Body of pancreas (tissue), 4 donors: ENCODE data around the gene C16orf92. TPM values are rescaled to one million over a fixed set of nuclear protein-coding genes. Genes with fewer than 3 reads are reported as not detected.
A peak's percentile ranks its signal among the peaks of the same experiment; 100 is the strongest.

ENCODE experiments used
- ATAC-seq: fragments of 150-250 bp; one replicate; pipeline ENCODE4 v1.9.1; 2016
- DNase-seq, 4 donors: peaks; one replicate each; pipeline ENCODE4 v3.0.0-alpha.2; 2019
- H3K27ac ChIP-seq, 4 donors: fragments of 200-600 bp; sonication (generic); 1 replicate in 3 of 4; 2 replicates in 1 of 4; pipeline versions ENCODE4 v1.5.1 to v1.6.1; 2016 to 2019; ENCODE audit warnings: mild to moderate bottlenecking in 1 of 4, mixed read lengths in 1 of 4, moderate library complexity in 1 of 4
- H3K27me3 ChIP-seq, 2 donors: fragments of 200-600 bp; sonication (generic); one replicate each; pipeline ENCODE4 v1.6.0; 2016; ENCODE audit warnings: mild to moderate bottlenecking in 1 of 2
- H3K36me3 ChIP-seq, 2 donors: fragments of 200-600 bp; sonication (generic); replicated peaks in 1 of 2; 2 replicates each; pipeline ENCODE4 v1.5.1; 2016; ENCODE audit warnings: low read depth in 2 of 2; ENCODE audit not compliant: insufficient read depth in 1 of 2
- H3K4me1 ChIP-seq: fragments of 200-600 bp; sonication (generic); one replicate; pipeline ENCODE4 v1.6.0; 2016
- H3K4me3 ChIP-seq, 2 donors: fragments of 200-600 bp; sonication (generic); 1 replicate in 1 of 2; 2 replicates in 1 of 2; pipeline ENCODE4 v1.5.1; 2016 to 2019
- H3K9me3 ChIP-seq, 3 donors: fragments of 200-600 bp; sonication (generic); 1 replicate in 2 of 3; 2 replicates in 1 of 3; pipeline ENCODE4 v1.5.1; 2016
- POLR2A ChIP-seq, 3 donors: fragments of 450-650 bp; IDR thresholded peaks; one replicate each; pipeline ENCODE4 v1.6.1; 2016; ENCODE audit warnings: antibody characterized with exemption in 3 of 3, mild to moderate bottlenecking in 2 of 3
- WGBS, 2 donors: methylation state at CpG; one replicate each; pipeline ENCODE4 v1.1.5; 2017; 5-methylcytosine and 5-hydroxymethylcytosine counted together
- intact Hi-C: fragments of 100-400 bp; cut with DNase I; formaldehyde crosslinking; loops from one replicate; pipeline ENCODE4 v1.15.1; 2023
- total RNA-seq, 2 donors: library from RNA; depleted of rRNA; stranded (reverse); fragments of >200 nt; gene quantifications; one replicate each; pipeline ENCODE4 v1.1.0, GENCODE V29; 2016
- TF ChIP-seq, protein P1 (sequence below), 7 experiments: fragments of 450-650 bp in 4 of 7; fragments of 200-600 bp in 3 of 7; sonication (generic) in 3 of 7; IDR thresholded peaks; one replicate each; pipeline ENCODE4 v1.5.1; 2016 to 2019; ENCODE audit warnings: antibody characterized with exemption in 7 of 7

The C16orf92 gene
- total RNA-seq, 2 donors from 2014 or later, result not detected

DNA sequence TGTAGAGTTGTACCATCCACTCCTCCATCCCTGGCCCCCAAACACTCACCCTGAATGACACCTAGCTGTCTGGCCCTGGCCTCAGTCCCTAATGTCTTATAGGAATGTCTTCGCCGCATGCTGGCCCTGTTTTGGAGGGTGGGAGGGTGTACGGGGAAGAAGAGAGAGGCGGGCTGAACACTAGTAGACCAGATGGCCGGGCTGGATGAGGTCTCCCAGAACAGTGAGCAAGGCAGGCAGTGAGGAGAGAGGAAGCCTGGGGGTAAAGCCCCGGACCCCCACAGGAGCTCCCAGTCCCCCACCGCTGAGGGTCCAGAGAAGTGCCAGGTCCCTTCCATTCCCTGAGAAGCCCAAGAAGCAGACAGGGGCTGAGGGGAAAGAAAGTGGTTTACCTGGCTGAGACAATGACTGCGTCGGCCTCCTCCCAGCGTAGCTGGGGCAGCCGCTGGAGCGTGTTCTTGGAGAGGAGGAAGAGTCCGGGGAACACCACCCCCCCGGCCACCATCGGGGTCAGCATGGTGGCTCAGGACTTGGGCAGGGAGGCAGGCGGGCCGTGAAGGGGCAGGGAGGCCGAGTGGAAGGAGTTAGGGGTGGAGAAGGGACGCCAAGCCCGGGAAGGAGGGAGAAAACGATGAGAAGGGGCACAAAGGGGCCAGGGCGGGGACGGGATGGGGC is 7.2 kb downstream of the C16orf92 start:
- Histone ChIP-seq H3K4me1 (peaks cover 8% of the 10 kb centered on the region), H3K4me3 (no peak overlapping the region), H3K27ac (no peak overlapping the region), H3K27me3 (peaks cover 0 to 21% of the 10 kb centered on the region in 2 donors), H3K36me3 (no peaks in the 10 kb centered on the region), H3K9me3 (no peaks in the 10 kb centered on the region)
- no peak for DNase-seq
- ATAC-seq, result no peak
- intact Hi-C loops, result no loop called here
- TF ChIP-seq, protein P1, sequence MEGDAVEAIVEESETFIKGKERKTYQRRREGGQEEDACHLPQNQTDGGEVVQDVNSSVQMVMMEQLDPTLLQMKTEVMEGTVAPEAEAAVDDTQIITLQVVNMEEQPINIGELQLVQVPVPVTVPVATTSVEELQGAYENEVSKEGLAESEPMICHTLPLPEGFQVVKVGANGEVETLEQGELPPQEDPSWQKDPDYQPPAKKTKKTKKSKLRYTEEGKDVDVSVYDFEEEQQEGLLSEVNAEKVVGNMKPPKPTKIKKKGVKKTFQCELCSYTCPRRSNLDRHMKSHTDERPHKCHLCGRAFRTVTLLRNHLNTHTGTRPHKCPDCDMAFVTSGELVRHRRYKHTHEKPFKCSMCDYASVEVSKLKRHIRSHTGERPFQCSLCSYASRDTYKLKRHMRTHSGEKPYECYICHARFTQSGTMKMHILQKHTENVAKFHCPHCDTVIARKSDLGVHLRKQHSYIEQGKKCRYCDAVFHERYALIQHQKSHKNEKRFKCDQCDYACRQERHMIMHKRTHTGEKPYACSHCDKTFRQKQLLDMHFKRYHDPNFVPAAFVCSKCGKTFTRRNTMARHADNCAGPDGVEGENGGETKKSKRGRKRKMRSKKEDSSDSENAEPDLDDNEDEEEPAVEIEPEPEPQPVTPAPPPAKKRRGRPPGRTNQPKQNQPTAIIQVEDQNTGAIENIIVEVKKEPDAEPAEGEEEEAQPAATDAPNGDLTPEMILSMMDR (IDR thresholded peaks at IDR 0.05), result no peak
- TF ChIP-seq POLR2A (IDR thresholded peaks at IDR 0.05), result no peak
- WGBS, 2 donors, result 22 to 33% methylated on average over 22 to 23 of the region's 23 CpGs

DNA sequence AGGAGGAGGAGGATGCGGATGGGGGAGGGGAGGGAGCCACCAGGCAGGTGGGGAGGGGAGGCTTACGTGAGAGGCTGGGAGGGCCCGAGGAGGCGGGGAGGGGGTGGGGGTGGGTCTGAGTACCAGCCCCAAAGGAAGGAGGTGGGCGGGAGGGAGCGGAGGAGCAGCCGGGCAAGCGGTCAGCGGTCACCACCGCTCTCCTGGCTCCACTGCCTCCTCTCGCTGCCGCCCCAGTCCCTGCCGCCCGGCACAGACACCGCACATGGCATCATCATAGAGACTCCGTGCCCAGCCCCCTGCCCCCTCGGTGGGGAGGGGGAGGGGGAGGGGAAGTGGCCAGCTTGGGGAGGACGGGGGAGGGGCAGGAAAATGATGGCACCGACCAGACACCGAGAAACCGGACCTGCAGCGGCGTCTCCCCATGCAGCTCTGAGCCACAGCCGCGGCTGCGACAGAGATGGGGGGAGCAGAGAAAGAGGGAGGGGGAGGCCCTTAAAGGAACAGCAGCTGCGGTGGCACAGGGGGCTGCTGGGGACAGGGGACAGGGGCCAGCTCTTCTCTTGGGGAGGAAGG is 7.9 kb downstream of the C16orf92 start, which contains the start of gene TLCD3B:
TSS of gene TLCD3B (minus strand) at position 431 of the 573 bp plus-strand sequence. CDS start 744 bp downstream, outside the sequence.
- intact Hi-C loops, result no loop called here
- Histone ChIP-seq H3K9me3 (no peaks in the 10 kb centered on the region), H3K4me1 (peaks cover 8% of the 10 kb centered on the region), H3K27ac (no peak within 1 kb of the TSS), H3K36me3 (no peaks in the 10 kb centered on the region), H3K4me3 (no peak within 1 kb of the TSS), H3K27me3 (peaks cover 0 to 21% of the 10 kb centered on the region in 2 donors)
- TF ChIP-seq, protein P1 (IDR thresholded peaks at IDR 0.05), result no peak
- TF ChIP-seq POLR2A (IDR thresholded peaks at IDR 0.05), result no peak
- WGBS, 2 donors, result 1 to 2% methylated on average over 12 to 23 of the region's 27 CpGs
- ATAC-seq, result no peak
- no peak for DNase-seq

DNA sequence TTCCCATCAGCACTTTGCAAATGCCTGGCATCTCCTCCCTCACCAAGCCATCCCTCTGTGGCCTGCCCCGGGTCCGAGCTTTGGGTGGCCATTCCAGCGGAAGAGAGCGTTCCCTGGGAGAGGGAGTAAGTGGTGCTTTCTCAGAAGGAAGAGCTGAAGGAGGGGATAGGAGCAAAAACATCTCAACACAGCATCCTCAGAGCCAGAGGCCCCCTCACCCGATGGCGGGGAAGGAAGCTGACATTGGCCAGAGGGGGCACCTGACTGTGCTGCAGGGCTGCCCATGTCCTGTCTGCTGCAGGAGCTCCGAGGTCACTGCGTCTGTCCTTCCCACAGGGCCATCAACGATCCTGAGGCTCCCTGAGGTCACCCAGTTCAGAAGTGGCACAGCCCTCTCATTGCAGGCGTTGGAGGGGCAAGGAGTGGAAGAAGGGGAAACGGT is 8.5 kb downstream of the C16orf92 start:
- peaks cover 8% of the 10 kb centered on the region for H3K4me1 ChIP-seq
- no peaks in the 10 kb centered on the region for H3K36me3 ChIP-seq
- ATAC-seq, result no peak
- no peaks in the 10 kb centered on the region for H3K9me3 ChIP-seq
- intact Hi-C loops, result no loop called here
- DNase-seq, result no peak
- 17 to 30% methylated on average over 10 to 11 of the region's 11 CpGs for WGBS, 2 donors
- no peak overlapping the region for H3K4me3 ChIP-seq
- peaks cover 0 to 21% of the 10 kb centered on the region in 2 donors for H3K27me3 ChIP-seq
- TF ChIP-seq, protein P1 (IDR thresholded peaks at IDR 0.05), result no peak
- no peak for TF ChIP-seq POLR2A (IDR thresholded peaks at IDR 0.05)
- H3K27ac ChIP-seq, result no peak overlapping the region

DNA sequence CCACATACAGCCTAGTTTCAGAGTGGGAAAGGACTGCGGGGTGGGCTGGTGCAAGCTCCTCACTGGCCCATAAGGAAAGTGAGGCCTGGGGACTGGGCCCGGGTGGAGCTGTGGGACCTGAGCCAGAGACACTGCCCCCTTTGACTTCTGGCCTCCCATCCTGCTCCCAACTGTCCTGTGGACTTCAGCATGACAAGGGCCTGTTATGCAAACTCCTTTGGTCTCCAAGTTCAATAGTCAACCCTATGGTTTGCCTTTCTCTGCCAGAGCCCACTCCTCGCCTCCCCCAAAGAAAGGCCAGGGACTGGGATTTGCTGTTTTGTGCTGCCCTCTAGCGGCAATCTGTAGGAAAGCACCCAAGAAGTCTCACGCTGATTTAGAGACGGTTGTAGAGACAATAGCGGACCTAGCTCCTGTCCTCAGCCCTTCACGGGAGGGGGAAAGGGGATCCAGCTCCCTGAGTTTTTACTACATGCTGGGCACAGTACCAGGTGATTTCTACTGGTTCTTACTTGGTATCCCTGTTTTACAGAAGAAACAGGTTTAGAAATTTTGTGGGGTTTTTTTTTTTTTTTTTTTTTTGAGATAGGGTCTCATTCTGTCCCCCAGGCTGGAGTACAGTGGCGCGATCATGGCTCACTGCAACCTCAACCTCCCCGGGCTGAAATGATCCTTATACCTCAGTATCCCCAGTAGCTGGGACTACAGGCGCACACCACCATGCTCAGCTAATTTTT is 9.3 kb downstream of the C16orf92 start:
- 21 to 25% methylated on average over 12 of the region's 12 CpGs for WGBS, 2 donors
- ATAC-seq (no peak), DNase-seq (peak; percentile 37 to 54 (median 48))
- Histone ChIP-seq H3K27ac (no peak overlapping the region), H3K4me3 (no peak overlapping the region), H3K27me3 (peaks cover 0 to 21% of the 10 kb centered on the region in 2 donors), H3K4me1 (peaks cover 8% of the 10 kb centered on the region), H3K9me3 (no peaks in the 10 kb centered on the region), H3K36me3 (no peaks in the 10 kb centered on the region)
- intact Hi-C loops, result no loop called here
- TF ChIP-seq, protein P1 (IDR thresholded peaks at IDR 0.05), result peak; percentile 24 to 50 (median 44)
- no peak for TF ChIP-seq POLR2A (IDR thresholded peaks at IDR 0.05)
